GM19023 (cell line): ENCODE results near the gene PDXK.

Source experiments
- ATAC-seq: cut with Tn5 transposase; IDR thresholded peaks from one replicate; pipeline ENCODE4 v1.9.1; 2021; ENCODE audit warnings: mild to moderate bottlenecking, moderate library complexity; ENCODE audit not compliant: unreplicated experiment

PDXK gene

GRCh38 chr21:43740497-43741156, 21.7 kb downstream of the PDXK start:
- ATAC-seq = no peak

- ATAC-seq = no peak
These were observed 22.6 kb downstream of the PDXK start for GRCh38 chr21:43741423-43742096.

GRCh38 chr21:43743947-43744346, 25.0 kb downstream of the PDXK start:
- no peak for ATAC-seq

- ATAC-seq = no peak
These were observed 25.8 kb downstream of the PDXK start for GRCh38 chr21:43744725-43745124.

- ATAC-seq = no peak
These were observed 27.0 kb downstream of the PDXK start for GRCh38 chr21:43745772-43746517.

- ATAC-seq = no peak
These were observed 29.7 kb downstream of the PDXK start for GRCh38 chr21:43748622-43749021.

- no peak for ATAC-seq
These were observed 30.8 kb downstream of the PDXK start for GRCh38 chr21:43749651-43750262.

GRCh38 chr21:43750339-43751033, 31.6 kb downstream of the PDXK start:
- no peak for ATAC-seq

- no peak for ATAC-seq
These were observed 33.1 kb downstream of the PDXK start for GRCh38 chr21:43751955-43752591.

GRCh38 chr21:43752758-43753438, 34.0 kb downstream of the PDXK start:
- ATAC-seq = no peak

- no peak for ATAC-seq
These were observed 34.5 kb downstream of the PDXK start for GRCh38 chr21:43753439-43753799.

GRCh38 chr21:43754948-43755781, 36.2 kb downstream of the PDXK start:
- no peak for ATAC-seq

GRCh38 chr21:43755820-43756594, 37.1 kb downstream of the PDXK start:
- no peak for ATAC-seq

GRCh38 chr21:43757601-43758000, 38.7 kb downstream of the PDXK start:
- no peak for ATAC-seq

GRCh38 chr21:43758111-43758641, 39.2 kb downstream of the PDXK start:
- ATAC-seq = no peak

- ATAC-seq = no peak
These were observed 39.9 kb downstream of the PDXK start for GRCh38 chr21:43758811-43759210.

GRCh38 chr21:43759651-43760050, 40.7 kb downstream of the PDXK start:
- ATAC-seq = no peak

- ATAC-seq = no peak
These were observed 41.5 kb downstream of the PDXK start for GRCh38 chr21:43760391-43760958.
